Cardiac fibroblast (primary cell): ENCODE results near the gene FBXL3.
"Not testable (repeated sequence)": the region's sequence is repeated elsewhere in the genome, so short reads cannot be mapped to it uniquely, and the experiment has no call there.

Experiments used
- DNase-seq, 2 donors: peaks; one replicate each; pipeline versions ENCODE4 v3.0.0 to v3.0.0-alpha.2; 2010; ENCODE audit warnings: low read depth in 2 of 2
- H3K4me3 ChIP-seq, 2 donors: replicated peaks in 1 of 2; 1 replicate in 1 of 2; 2 replicates in 1 of 2; pipeline ENCODE4 v1.5.1; 2011; ENCODE audit warnings: low read depth in 2 of 2, low read length in 2 of 2, mild to moderate bottlenecking in 2 of 2, moderate library complexity in 1 of 2
- TF ChIP-seq, protein P1 (sequence below): IDR thresholded peaks from one replicate; pipeline ENCODE4 v1.5.1; 2011; ENCODE audit warnings: low read depth, mild to moderate bottlenecking, low read length, inconsistent platforms

The FBXL3 gene

DNA sequence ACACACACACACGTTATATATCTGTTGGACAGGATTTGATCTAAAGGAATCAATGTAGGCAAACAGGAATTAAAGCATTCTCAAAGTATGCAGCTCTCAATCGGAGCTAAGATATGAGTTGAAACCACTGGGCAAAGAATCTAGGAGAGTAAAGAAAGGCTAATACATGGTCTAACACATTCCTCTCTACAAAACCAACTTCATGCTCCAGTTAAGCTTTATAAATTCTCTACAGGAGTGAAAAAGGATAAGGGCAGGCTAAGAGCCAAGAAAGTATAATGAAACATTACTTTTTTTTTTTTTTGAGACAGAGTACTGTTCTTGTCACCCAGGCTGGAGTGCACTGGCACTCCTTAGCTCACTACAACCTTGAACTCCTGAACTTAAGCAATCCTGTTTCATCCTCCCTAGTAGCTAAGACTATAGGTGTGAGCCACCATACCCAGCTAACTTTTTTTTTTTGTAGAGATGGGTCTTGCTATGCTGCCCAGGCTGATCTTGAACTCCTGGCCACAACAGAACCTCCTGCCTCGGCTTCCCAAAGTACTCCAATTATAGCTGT is 10.6 kb downstream of the FBXL3 start:
- H3K4me3 ChIP-seq = no peak overlapping the region
- TF ChIP-seq, protein P1, sequence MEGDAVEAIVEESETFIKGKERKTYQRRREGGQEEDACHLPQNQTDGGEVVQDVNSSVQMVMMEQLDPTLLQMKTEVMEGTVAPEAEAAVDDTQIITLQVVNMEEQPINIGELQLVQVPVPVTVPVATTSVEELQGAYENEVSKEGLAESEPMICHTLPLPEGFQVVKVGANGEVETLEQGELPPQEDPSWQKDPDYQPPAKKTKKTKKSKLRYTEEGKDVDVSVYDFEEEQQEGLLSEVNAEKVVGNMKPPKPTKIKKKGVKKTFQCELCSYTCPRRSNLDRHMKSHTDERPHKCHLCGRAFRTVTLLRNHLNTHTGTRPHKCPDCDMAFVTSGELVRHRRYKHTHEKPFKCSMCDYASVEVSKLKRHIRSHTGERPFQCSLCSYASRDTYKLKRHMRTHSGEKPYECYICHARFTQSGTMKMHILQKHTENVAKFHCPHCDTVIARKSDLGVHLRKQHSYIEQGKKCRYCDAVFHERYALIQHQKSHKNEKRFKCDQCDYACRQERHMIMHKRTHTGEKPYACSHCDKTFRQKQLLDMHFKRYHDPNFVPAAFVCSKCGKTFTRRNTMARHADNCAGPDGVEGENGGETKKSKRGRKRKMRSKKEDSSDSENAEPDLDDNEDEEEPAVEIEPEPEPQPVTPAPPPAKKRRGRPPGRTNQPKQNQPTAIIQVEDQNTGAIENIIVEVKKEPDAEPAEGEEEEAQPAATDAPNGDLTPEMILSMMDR = no peak
- no peak for DNase-seq

- no peak for DNase-seq
- TF ChIP-seq, protein P1 = no peak
- H3K4me3 ChIP-seq = no peak overlapping the region
Observed at GRCh38 chr13:77014906-77015685, 11.9 kb downstream of the FBXL3 start.

DNA sequence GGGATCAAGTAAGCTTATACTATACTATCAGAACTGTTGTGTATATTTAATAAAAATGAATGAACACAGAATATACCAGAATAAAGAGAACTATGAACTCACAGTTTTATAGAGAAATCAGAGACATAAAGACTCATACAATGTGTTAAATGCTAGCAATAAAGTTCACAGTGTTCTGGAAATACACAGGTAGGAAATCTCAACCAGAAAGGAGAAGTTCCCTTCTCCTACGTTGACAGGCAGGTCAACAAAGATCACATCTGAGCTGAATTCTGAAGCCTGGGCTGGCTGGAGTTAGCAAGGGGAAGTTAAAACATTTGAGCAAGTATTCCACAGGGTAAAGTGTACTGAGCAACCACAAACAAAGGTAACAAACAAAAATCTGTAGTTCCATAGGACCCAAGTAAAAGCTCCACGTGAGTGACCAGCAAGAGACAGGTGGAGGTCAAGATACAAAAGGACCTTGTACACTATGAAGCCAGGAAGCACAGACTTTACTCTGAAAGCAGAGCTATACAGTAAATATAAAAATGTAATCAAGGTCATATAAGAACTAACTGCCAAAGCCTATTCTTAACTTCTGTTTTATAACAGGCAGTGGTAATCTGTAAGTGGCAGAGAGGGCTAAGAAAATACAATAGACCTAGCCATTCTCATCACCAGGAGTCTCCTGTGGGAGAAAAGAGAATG is 13.0 kb downstream of the FBXL3 start:
- no peak for DNase-seq
- H3K4me3 ChIP-seq = no peak overlapping the region
- TF ChIP-seq, protein P1 = no peak

DNA sequence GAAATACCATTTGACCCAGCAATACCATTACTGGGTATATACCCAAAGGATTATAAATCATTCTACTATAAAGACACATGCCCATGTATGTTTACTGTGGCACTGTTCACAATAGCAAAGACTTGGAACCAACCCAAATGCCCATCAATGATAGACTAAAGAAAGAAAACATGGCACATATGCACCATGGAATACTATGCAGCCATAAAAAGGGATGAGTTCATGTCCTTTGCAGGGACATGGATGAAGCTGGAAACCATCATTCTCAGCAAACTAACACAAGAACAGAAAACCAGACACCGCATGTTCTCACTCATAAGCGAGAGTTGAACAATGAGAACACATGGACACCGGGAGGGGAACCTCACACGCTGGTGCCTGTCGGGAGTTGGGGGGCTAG is 17.2 kb downstream of the FBXL3 start:
- DNase-seq, H3K4me3 ChIP-seq: not testable (repeated sequence)

DNA sequence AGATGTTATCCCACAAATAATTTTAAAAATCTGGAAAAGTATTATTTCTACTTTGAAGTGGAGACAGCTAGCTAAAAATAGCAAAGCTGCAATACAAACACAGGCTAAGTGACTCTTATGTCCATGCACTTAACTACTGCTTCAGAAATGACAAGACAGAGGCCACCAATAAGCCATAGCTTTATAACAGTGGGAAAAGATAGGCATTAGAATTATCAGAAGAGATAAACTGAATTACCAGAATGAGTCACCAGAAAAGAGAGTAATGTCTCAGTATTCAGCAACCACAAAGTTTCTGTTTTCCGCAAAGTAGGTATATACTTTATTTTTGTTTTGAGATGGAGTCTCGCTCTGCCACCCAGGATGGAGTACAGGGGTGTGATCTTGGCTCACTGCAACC is 17.9 kb downstream of the FBXL3 start:
- no peak for DNase-seq
- TF ChIP-seq, protein P1 = no peak
- H3K4me3 ChIP-seq = no peak overlapping the region

DNA sequence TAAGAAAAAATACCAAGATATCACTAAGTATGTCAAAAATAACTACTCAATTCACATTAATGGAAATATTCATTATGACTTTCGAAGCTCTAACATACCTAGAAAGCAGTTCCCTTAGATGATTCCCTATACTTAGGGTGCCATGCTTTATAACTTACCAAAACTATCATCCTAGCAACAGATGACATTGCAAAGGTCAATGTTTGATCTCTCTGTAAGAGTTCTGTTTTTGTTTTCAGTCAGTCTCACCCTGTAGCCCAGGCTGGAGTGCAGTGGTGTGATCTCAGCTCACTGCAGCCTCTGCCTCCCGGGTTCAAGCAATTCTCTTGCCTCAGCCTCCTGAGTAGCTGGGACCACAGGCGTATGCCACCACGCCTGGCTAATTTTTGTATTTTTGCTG is 18.6 kb downstream of the FBXL3 start:
- not testable (repeated sequence) for DNase-seq, H3K4me3 ChIP-seq

DNA sequence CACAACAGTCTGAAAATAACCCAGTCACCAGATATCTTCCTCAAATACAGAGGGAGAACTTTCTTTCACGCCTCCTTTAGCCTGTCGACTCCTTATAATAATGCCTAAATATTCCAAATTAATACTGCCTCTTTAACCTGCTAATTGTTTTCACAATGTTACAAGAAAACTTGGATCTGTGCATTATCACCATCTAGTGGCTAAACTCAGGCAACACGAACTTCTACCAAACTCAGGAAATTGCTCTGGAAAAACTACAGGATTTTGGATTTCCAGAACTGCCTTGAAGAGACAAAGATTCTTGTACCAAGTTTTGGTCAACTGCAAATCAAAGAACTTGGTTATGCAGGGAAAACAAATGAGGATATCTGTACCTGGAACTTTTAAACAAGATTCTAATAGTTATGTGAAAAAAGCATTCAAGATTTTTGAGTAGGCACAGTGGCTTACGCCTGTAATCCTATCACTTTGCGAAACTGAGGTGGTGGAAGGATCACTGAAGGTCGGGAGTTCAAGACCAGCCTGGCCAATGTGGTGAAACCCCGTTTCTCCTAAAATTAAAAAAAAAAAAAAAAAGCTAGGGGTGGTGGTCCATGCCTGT is 24.3 kb downstream of the FBXL3 start:
- DNase-seq = peak; percentile 53 to 65
- TF ChIP-seq, protein P1 = peak; percentile 73
- no peak overlapping the region for H3K4me3 ChIP-seq
